Measurements from ENCODE around the gene ADAMTSL1. TPM values are rescaled to one million over a fixed set of nuclear protein-coding genes. Genes with fewer than 3 reads are reported as not detected.

The ADAMTSL1 gene
- total RNA-seq, 2 experiments from 2014 or later, result not detected

- no TSS peak for BruUV-seq (replicated peaks)
- Histone ChIP-seq H3K36me3 (ENCODE audit: insufficient read depth, low read length) (no peaks in the 10 kb centered on the region), H3K9me2 (ENCODE audit: insufficient read depth, low read length) (no peaks in the 10 kb centered on the region), H3K79me2 (ENCODE audit: insufficient read depth, low read depth, low read length) (no peaks in the 10 kb centered on the region), H3K27ac (ENCODE audit: low read depth, low read length, poor library complexity, severe bottlenecking) (no peak overlapping the region), H3K4me1 (ENCODE audit: insufficient read depth, low read length, poor library complexity, severe bottlenecking) (no peaks in the 10 kb centered on the region), H3K4me2 (ENCODE audit: low read length) (no peak overlapping the region), H3K4me3 (ENCODE audit: low read depth, low read length, poor library complexity, severe bottlenecking) (no peak overlapping the region), H3K9me3 (ENCODE audit: low read length) (no peaks in the 10 kb centered on the region), H4K20me1 (ENCODE audit: insufficient read depth, low read length) (no peaks in the 10 kb centered on the region), H2AFZ (ENCODE audit: low read length) (no peak overlapping the region)
- DNase-seq (ENCODE audit: low spot score), result no peak
- ChIA-PET CTCF (ENCODE audit: unreplicated experiment) (no interaction called here), POLR2A (no interaction called here)
- TF ChIP-seq CTCF (conservative IDR thresholded peaks at IDR 0.05; ENCODE audit: low read length) (no peak), EZH2phosphoT487 (IDR thresholded peaks at IDR 0.05; ENCODE audit: borderline replicate concordance, low read depth, low read length) (no peak)
- intact Hi-C loops (cut with micrococcal nuclease; ENCODE audit: unreplicated experiment), result no loop called here
Observed at GRCh38 chr9:18472841-18473251, 1.1 kb upstream of the ADAMTSL1 start.

- no peaks in the 10 kb centered on the region for H3K36me3 ChIP-seq (ENCODE audit: insufficient read depth, low read length)
- no peaks in the 10 kb centered on the region for H4K20me1 ChIP-seq (ENCODE audit: insufficient read depth, low read length)
- H3K9me3 ChIP-seq (ENCODE audit: low read length), result no peaks in the 10 kb centered on the region
- intact Hi-C loops (cut with micrococcal nuclease; ENCODE audit: unreplicated experiment), result no loop called here
- H3K4me1 ChIP-seq (ENCODE audit: insufficient read depth, low read length, poor library complexity, severe bottlenecking), result no peaks in the 10 kb centered on the region
- H3K9me2 ChIP-seq (ENCODE audit: insufficient read depth, low read length), result no peaks in the 10 kb centered on the region
- DNase-seq (ENCODE audit: low spot score), result no peak
- H3K27ac ChIP-seq (ENCODE audit: low read depth, low read length, poor library complexity, severe bottlenecking), result no peak overlapping the region
- CTCF ChIA-PET (ENCODE audit: unreplicated experiment), result no interaction called here
- POLR2A ChIA-PET, result no interaction called here
- no TSS peak for BruUV-seq (replicated peaks)
- no peak overlapping the region for H3K4me2 ChIP-seq (ENCODE audit: low read length)
- H3K79me2 ChIP-seq (ENCODE audit: insufficient read depth, low read depth, low read length), result no peaks in the 10 kb centered on the region
- H2AFZ ChIP-seq (ENCODE audit: low read length), result no peak overlapping the region
- no peak overlapping the region for H3K4me3 ChIP-seq (ENCODE audit: low read depth, low read length, poor library complexity, severe bottlenecking)
- TF ChIP-seq EZH2phosphoT487 (IDR thresholded peaks at IDR 0.05; ENCODE audit: borderline replicate concordance, low read depth, low read length) (no peak), CTCF (conservative IDR thresholded peaks at IDR 0.05; ENCODE audit: low read length) (no peak)
Observed at GRCh38 chr9:18474783-18475182, 830 bp downstream of the ADAMTSL1 start.

GRCh38 chr9:18477121-18477660, 3.2 kb downstream of the ADAMTSL1 start:
- TF ChIP-seq CTCF (conservative IDR thresholded peaks at IDR 0.05; ENCODE audit: low read length) (no peak), EZH2phosphoT487 (IDR thresholded peaks at IDR 0.05; ENCODE audit: borderline replicate concordance, low read depth, low read length) (no peak)
- no peak overlapping the region for H2AFZ ChIP-seq (ENCODE audit: low read length)
- no peaks in the 10 kb centered on the region for H3K9me3 ChIP-seq (ENCODE audit: low read length)
- H3K27ac ChIP-seq (ENCODE audit: low read depth, low read length, poor library complexity, severe bottlenecking), result no peak overlapping the region
- no TSS peak for BruUV-seq (replicated peaks)
- no peaks in the 10 kb centered on the region for H3K79me2 ChIP-seq (ENCODE audit: insufficient read depth, low read depth, low read length)
- H3K9me2 ChIP-seq (ENCODE audit: insufficient read depth, low read length), result no peaks in the 10 kb centered on the region
- no peak overlapping the region for H3K4me3 ChIP-seq (ENCODE audit: low read depth, low read length, poor library complexity, severe bottlenecking)
- ChIA-PET POLR2A (no interaction called here), CTCF (ENCODE audit: unreplicated experiment) (no interaction called here)
- intact Hi-C loops (cut with micrococcal nuclease; ENCODE audit: unreplicated experiment), result no loop called here
- no peaks in the 10 kb centered on the region for H3K36me3 ChIP-seq (ENCODE audit: insufficient read depth, low read length)
- no peaks in the 10 kb centered on the region for H4K20me1 ChIP-seq (ENCODE audit: insufficient read depth, low read length)
- no peak for DNase-seq (ENCODE audit: low spot score)
- no peak overlapping the region for H3K4me2 ChIP-seq (ENCODE audit: low read length)
- H3K4me1 ChIP-seq (ENCODE audit: insufficient read depth, low read length, poor library complexity, severe bottlenecking), result no peaks in the 10 kb centered on the region
